K562 (cell line): ENCODE results near the gene LTA. TPM values are rescaled to one million over a fixed set of nuclear protein-coding genes. Genes with fewer than 3 reads are reported as not detected.

ENCODE experiments used
- BACH1 ChIP-seq: fragments of 200-800 bp; sonication (Bioruptor generic); IDR thresholded peaks from 2 replicates; pipeline ENCODE4 v1.6.1; 2016; ENCODE audit warnings: missing genetic modification characterization, missing compliant biosample characterization
- BRCA1 ChIP-seq, 2 experiments: fragments of 450-650 bp in 1 of 2; sonication (generic) in 1 of 2; formaldehyde crosslinking in 1 of 2; IDR thresholded peaks; 2 replicates each; pipeline versions ENCODE4 v1.5.0 to v1.6.1; 2017 to 2020; ENCODE audit warnings: mild to moderate bottlenecking in 1 of 2, missing genetic modification reagents in 1 of 2
- CBFA2T3 ChIP-seq: fragments of 450-650 bp; IDR thresholded peaks from 2 replicates; pipeline ENCODE4 v1.6.1; 2017
- CBX1 ChIP-seq: sonication (generic); IDR thresholded peaks from 2 replicates; pipeline ENCODE4 v1.6.1; 2016; ENCODE audit warnings: antibody characterized with exemption, low read depth, mild to moderate bottlenecking
- CHD4 ChIP-seq: fragments of 200-600 bp; sonication (generic); IDR thresholded peaks from 3 replicates; pipeline ENCODE4 v1.6.1; 2012; ENCODE audit warnings: low read depth, mild to moderate bottlenecking, mixed read lengths, low read length, inconsistent platforms; ENCODE audit not compliant: insufficient read depth, insufficient replicate concordance, poor library complexity, severe bottlenecking
- GABPB1 ChIP-seq: sonication (generic); formaldehyde crosslinking; IDR thresholded peaks from 2 replicates; pipeline ENCODE4 v1.8.0; 2022; ENCODE audit warnings: mild to moderate bottlenecking, missing genetic modification reagents
- KDM2B ChIP-seq: fragments of 250-450 bp; sonication (Bioruptor Pico); IDR thresholded peaks from 2 replicates; pipeline ENCODE4 v1.8.0; 2021; ENCODE audit warnings: mild to moderate bottlenecking, moderate library complexity
- MLX ChIP-seq, 2 experiments: fragments of 450-650 bp in 1 of 2; sonication (generic) in 1 of 2; formaldehyde crosslinking; conservative IDR thresholded peaks; 2 replicates each; pipeline versions ENCODE4 v1.4.0 to v1.8.1; 2020 to 2022; ENCODE audit warnings: mild to moderate bottlenecking in 1 of 2, missing genetic modification reagents in 1 of 2
- NUFIP1 ChIP-seq: fragments of 450-650 bp; IDR thresholded peaks from 2 replicates; pipeline ENCODE4 v1.6.1; 2018; ENCODE audit not compliant: partially characterized antibody
- RBM17 ChIP-seq: fragments of 200-400 bp; formaldehyde crosslinking; IDR thresholded peaks from 2 replicates; pipeline ENCODE4 v1.6.1; 2017; ENCODE audit warnings: low read depth, mild to moderate bottlenecking, low read length, borderline replicate concordance
- SREBF2 ChIP-seq: sonication (generic); formaldehyde crosslinking; IDR thresholded peaks from 2 replicates; pipeline ENCODE4 v1.4.0; 2020; ENCODE audit warnings: mild to moderate bottlenecking, missing genetic modification reagents
- ZNF12 ChIP-seq: sonication (generic); formaldehyde crosslinking; IDR thresholded peaks from 2 replicates; pipeline ENCODE4 v1.4.0; 2020; ENCODE audit warnings: mild to moderate bottlenecking, missing genetic modification reagents
- ZNF124 ChIP-seq: sonication (generic); formaldehyde crosslinking; IDR thresholded peaks from 2 replicates; pipeline ENCODE4 v1.8.1; 2022; ENCODE audit warnings: missing genetic modification reagents
- polyA plus RNA-seq, 8 experiments: library from polyadenylated mRNA; depleted of rRNA in 4 of 8; stranded (reverse) in 5 of 8; unstranded in 3 of 8; fragments of >200 nt; fragmentation: Nextera tagmentation in 2 of 8; fragmentation: Illumina TruSeq in 1 of 8; extraction: Ambion mirVana in 2 of 8; extraction: Trizol in 1 of 8; gene quantifications; 2 replicates each; pipeline versions ENCODE4 v1.2.1 to v1.2.3, GENCODE V29; 2011 to 2014; ENCODE audit warnings: inconsistent platforms in 1 of 8, missing spikeins in 1 of 8
- total RNA-seq, 7 experiments: library from RNA; depleted of rRNA in 6 of 7; stranded (reverse); fragments of >200 nt in 6 of 7; fragmentation: Illumina TruSeq in 2 of 7; extraction: Trizol in 2 of 7; gene quantifications; 2 replicates each; pipeline versions ENCODE4 v1.2.1 to v1.2.3, GENCODE V29; 2011 to 2021; ENCODE audit warnings: low replicate concordance in 1 of 7
- TF ChIP-seq, protein P1 (sequence below): fragments of 450-650 bp; formaldehyde crosslinking; IDR thresholded peaks from 2 replicates; pipeline ENCODE4 v1.4.0; 2020; ENCODE audit warnings: mild to moderate bottlenecking
- TF ChIP-seq, protein P2 (sequence below): fragments of 450-650 bp; IDR thresholded peaks from one replicate; pipeline ENCODE4 v1.6.1; 2018; ENCODE audit warnings: mild to moderate bottlenecking, moderate library complexity; ENCODE audit not compliant: partially characterized antibody
- TF ChIP-seq, protein P3 (sequence below): sonication (generic); formaldehyde crosslinking; IDR thresholded peaks from 2 replicates; pipeline ENCODE4 v1.4.0; 2020; ENCODE audit warnings: mild to moderate bottlenecking, missing genetic modification reagents
- TF ChIP-seq, protein P4 (sequence below), 2 experiments: fragments of 250-450 bp in 1 of 2; fragments of 450-650 bp in 1 of 2; sonication (Bioruptor Pico) in 1 of 2; IDR thresholded peaks; 2 replicates each; pipeline versions ENCODE4 v1.6.1 to v1.8.0; 2016 to 2021; ENCODE audit warnings: mild to moderate bottlenecking in 2 of 2, moderate library complexity in 2 of 2, missing compliant biosample characterization in 1 of 2, missing genetic modification characterization in 1 of 2

Gene LTA
- total and polyA plus RNA-seq, 9 of the 15 experiments (the other 6 are each of a cell fraction or from before 2014, with no cell fraction given) = 0.80 TPM; not detected in 8

- TF ChIP-seq CHD4 (no peak), BRCA1 (IDR thresholded peaks at IDR 0.05) (no peak), BRCA1 (CRISPR knock-in tag; IDR thresholded peaks at IDR 0.05) (no peak), MLX (CRISPR knock-in tag; conservative IDR thresholded peaks at IDR 0.05) (no peak), KDM2B (no peak), ZNF124 (CRISPR knock-in tag) (no peak), ZNF12 (CRISPR knock-in tag) (no peak), CBFA2T3 (no peak), GABPB1 (CRISPR knock-in tag) (no peak), NUFIP1 (no peak), CBX1 (no peak), SREBF2 (CRISPR knock-in tag) (no peak), BACH1 (no peak), RBM17 (no peak)
- TF ChIP-seq, protein P1, sequence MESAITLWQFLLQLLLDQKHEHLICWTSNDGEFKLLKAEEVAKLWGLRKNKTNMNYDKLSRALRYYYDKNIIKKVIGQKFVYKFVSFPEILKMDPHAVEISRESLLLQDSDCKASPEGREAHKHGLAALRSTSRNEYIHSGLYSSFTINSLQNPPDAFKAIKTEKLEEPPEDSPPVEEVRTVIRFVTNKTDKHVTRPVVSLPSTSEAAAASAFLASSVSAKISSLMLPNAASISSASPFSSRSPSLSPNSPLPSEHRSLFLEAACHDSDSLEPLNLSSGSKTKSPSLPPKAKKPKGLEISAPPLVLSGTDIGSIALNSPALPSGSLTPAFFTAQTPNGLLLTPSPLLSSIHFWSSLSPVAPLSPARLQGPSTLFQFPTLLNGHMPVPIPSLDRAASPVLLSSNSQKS (CRISPR knock-in tag) = no peak
- TF ChIP-seq, protein P2, sequence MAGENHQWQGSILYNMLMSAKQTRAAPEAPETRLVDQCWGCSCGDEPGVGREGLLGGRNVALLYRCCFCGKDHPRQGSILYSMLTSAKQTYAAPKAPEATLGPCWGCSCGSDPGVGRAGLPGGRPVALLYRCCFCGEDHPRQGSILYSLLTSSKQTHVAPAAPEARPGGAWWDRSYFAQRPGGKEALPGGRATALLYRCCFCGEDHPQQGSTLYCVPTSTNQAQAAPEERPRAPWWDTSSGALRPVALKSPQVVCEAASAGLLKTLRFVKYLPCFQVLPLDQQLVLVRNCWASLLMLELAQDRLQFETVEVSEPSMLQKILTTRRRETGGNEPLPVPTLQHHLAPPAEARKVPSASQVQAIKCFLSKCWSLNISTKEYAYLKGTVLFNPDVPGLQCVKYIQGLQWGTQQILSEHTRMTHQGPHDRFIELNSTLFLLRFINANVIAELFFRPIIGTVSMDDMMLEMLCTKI = no peak
- TF ChIP-seq, protein P3, sequence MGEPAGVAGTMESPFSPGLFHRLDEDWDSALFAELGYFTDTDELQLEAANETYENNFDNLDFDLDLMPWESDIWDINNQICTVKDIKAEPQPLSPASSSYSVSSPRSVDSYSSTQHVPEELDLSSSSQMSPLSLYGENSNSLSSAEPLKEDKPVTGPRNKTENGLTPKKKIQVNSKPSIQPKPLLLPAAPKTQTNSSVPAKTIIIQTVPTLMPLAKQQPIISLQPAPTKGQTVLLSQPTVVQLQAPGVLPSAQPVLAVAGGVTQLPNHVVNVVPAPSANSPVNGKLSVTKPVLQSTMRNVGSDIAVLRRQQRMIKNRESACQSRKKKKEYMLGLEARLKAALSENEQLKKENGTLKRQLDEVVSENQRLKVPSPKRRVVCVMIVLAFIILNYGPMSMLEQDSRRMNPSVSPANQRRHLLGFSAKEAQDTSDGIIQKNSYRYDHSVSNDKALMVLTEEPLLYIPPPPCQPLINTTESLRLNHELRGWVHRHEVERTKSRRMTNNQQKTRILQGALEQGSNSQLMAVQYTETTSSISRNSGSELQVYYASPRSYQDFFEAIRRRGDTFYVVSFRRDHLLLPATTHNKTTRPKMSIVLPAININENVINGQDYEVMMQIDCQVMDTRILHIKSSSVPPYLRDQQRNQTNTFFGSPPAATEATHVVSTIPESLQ (CRISPR knock-in tag) = no peak
- TF ChIP-seq, protein P4, sequence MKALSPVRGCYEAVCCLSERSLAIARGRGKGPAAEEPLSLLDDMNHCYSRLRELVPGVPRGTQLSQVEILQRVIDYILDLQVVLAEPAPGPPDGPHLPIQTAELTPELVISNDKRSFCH (CRISPR knock-in tag; IDR thresholded peaks at IDR 0.05) = no peak
- TF ChIP-seq, protein P4 (tag; IDR thresholded peaks at IDR 0.05) = no peak
These were observed 25.6 kb upstream of the LTA start, which contains the start of gene ATP6V1G2 (continued) for GRCh38 chr6:31546339-31546957.
